ENCODE measurements around the gene NCAPD2.

Gene NCAPD2

GRCh38 chr12:6548556-6548955, 54.7 kb downstream of the NCAPD2 start:
- no peak overlapping the region for H3K4me3 ChIP-seq (ENCODE audit: low read depth, low read length)
- no peak for TF ChIP-seq CTCF (IDR thresholded peaks at IDR 0.05; ENCODE audit: low read depth, low read length, missing control alignments)
- no peak for DNase-seq (ENCODE audit: low read depth)

GRCh38 chr12:6548966-6549683, 55.2 kb downstream of the NCAPD2 start:
- H3K4me3 ChIP-seq (ENCODE audit: low read depth, low read length), result no peak overlapping the region
- DNase-seq (ENCODE audit: low read depth), result no peak
- TF ChIP-seq CTCF (IDR thresholded peaks at IDR 0.05; ENCODE audit: low read depth, low read length, missing control alignments), result no peak

- no peak for DNase-seq (ENCODE audit: low read depth)
- no peak overlapping the region for H3K4me3 ChIP-seq (ENCODE audit: low read depth, low read length)
- TF ChIP-seq CTCF (IDR thresholded peaks at IDR 0.05; ENCODE audit: low read depth, low read length, missing control alignments), result no peak
These were observed 55.8 kb downstream of the NCAPD2 start for GRCh38 chr12:6549684-6550151.

GRCh38 chr12:6550294-6551062, 56.6 kb downstream of the NCAPD2 start:
- DNase-seq (ENCODE audit: low read depth), result no peak
- H3K4me3 ChIP-seq (ENCODE audit: low read depth, low read length), result no peak overlapping the region
- TF ChIP-seq CTCF (IDR thresholded peaks at IDR 0.05; ENCODE audit: low read depth, low read length, missing control alignments), result no peak

GRCh38 chr12:6551063-6551461, 57.2 kb downstream of the NCAPD2 start:
- TF ChIP-seq CTCF (IDR thresholded peaks at IDR 0.05; ENCODE audit: low read depth, low read length, missing control alignments), result no peak
- H3K4me3 ChIP-seq (ENCODE audit: low read depth, low read length), result no peak overlapping the region
- DNase-seq (ENCODE audit: low read depth), result no peak

GRCh38 chr12:6551496-6552139, 57.7 kb downstream of the NCAPD2 start:
- no peak for TF ChIP-seq CTCF (IDR thresholded peaks at IDR 0.05; ENCODE audit: low read depth, low read length, missing control alignments)
- H3K4me3 ChIP-seq (ENCODE audit: low read depth, low read length), result no peak overlapping the region
- no peak for DNase-seq (ENCODE audit: low read depth)

Data from GM12864 (cell line).